Retinal pigment epithelial cell (primary cell): ENCODE measurements around the gene TRIOBP.

ENCODE experiments used
- DNase-seq: peaks from one replicate; pipeline ENCODE4 v3.0.0-alpha.2; 2010; ENCODE audit warnings: low read depth
- H3K4me3 ChIP-seq: 2 replicates; pipeline ENCODE4 v1.5.1; 2011; ENCODE audit warnings: mild to moderate bottlenecking, low read length, control low read depth, moderate library complexity
- TF ChIP-seq, protein P1 (sequence below): conservative IDR thresholded peaks from 2 replicates; pipeline ENCODE4 v1.5.1; 2011; ENCODE audit warnings: low read depth, low read length, control low read depth, inconsistent platforms

The TRIOBP gene

DNA sequence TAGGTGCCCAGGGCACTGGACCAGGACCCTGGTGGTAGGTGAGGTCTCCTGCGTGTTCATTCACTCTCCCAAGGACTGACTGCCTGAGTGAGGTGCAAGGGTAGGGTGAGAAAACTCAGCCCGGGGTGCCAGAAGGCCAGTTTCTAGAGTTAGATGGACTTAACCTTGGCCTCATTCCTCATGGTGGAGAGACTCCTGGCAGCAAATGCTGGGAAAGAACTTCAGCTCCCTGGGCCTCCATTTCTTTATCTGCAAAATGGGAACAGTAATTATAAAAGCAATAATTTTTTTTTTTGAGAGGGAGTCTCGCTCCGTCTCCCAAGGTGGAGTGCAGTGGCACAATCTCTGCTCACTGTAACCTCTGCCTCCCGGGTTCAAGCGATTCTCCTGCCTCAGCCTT, 47.7 kb downstream of the TRIOBP start:
- DNase-seq, result no peak
- TF ChIP-seq, protein P1, sequence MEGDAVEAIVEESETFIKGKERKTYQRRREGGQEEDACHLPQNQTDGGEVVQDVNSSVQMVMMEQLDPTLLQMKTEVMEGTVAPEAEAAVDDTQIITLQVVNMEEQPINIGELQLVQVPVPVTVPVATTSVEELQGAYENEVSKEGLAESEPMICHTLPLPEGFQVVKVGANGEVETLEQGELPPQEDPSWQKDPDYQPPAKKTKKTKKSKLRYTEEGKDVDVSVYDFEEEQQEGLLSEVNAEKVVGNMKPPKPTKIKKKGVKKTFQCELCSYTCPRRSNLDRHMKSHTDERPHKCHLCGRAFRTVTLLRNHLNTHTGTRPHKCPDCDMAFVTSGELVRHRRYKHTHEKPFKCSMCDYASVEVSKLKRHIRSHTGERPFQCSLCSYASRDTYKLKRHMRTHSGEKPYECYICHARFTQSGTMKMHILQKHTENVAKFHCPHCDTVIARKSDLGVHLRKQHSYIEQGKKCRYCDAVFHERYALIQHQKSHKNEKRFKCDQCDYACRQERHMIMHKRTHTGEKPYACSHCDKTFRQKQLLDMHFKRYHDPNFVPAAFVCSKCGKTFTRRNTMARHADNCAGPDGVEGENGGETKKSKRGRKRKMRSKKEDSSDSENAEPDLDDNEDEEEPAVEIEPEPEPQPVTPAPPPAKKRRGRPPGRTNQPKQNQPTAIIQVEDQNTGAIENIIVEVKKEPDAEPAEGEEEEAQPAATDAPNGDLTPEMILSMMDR, result no peak
- no peak overlapping the region for H3K4me3 ChIP-seq

DNA sequence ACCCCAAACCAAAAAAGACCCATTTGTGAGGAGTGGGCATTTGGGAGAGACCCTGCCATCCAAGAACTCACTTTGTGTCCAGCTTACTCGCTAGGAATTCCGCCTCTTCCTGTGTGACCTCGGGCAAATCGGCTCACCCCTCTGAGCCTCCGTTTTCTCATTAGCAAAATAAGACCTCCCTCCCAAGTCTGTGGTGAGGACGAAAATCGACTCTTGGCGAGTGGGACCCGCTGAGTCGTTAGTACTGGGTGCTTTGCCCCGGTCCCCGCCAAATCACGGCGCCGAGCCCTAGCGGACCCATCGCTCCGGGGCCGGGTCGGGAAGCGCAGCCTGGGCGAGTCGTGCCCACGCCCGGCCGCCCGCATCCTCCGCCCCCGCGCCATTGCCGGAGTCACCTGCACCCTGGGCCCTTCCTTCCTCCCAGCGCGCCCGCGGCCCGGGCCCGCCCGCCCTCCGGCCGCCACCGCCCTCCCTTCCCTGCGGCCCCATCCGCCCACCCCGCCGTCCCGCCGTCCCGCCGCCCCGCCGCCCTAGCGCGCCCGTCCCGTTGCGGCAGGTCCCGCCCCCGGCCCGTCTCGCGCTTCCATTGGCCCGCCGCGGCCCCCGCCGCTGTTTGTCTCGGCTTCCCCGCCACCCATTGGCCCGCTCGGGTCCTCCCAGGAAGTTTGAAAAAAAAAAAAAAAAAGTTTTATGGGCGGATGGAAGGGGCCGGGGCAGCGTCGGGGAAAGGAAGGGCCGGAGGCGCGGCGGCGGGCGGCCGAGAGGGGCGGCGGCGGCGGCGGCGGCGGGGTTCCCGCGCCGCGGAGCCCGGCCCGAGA, 48.9 kb downstream of the TRIOBP start:
- DNase-seq, result no peak
- H3K4me3 ChIP-seq, result peak overlapping the region; percentile 81
- TF ChIP-seq, protein P1, result no peak

DNA sequence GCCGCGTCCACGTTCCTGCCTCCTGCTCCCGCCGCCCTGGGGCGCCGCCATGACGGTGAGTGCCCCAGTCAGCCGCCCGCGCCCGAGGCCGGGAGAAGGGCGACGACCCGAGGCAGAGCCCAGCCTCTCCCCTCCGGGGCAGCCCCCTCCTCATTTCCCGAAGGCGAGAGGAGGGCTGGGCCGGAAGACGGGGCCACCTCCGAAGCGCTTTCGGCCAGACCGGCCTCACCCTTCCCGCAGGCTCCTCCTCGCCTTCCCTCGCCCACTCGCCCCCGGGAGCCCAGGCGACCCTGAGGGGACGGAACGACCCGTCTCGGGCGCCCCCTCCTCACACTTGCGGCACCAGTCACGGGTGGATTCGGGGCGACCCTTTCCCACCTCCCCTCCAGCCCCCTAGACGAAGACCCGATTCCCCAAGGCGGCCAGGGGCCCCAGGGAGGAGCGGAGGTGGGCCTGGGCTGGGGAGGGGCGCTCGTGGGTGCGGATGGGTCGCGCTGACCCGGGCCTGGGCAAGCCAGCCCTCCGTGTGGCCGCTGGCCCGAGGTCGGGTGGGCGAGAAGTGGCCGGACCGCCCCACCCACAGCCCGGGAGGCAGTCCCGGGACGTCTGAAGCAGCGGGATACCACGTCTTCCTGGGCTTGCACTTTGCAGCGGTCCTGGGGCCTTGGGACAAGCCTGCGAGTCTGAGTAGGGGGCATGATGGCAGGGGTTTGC, 49.7 kb downstream of the TRIOBP start:
- TF ChIP-seq, protein P1, result no peak
- H3K4me3 ChIP-seq, result peak overlapping the region; percentile 81
- no peak for DNase-seq

DNA sequence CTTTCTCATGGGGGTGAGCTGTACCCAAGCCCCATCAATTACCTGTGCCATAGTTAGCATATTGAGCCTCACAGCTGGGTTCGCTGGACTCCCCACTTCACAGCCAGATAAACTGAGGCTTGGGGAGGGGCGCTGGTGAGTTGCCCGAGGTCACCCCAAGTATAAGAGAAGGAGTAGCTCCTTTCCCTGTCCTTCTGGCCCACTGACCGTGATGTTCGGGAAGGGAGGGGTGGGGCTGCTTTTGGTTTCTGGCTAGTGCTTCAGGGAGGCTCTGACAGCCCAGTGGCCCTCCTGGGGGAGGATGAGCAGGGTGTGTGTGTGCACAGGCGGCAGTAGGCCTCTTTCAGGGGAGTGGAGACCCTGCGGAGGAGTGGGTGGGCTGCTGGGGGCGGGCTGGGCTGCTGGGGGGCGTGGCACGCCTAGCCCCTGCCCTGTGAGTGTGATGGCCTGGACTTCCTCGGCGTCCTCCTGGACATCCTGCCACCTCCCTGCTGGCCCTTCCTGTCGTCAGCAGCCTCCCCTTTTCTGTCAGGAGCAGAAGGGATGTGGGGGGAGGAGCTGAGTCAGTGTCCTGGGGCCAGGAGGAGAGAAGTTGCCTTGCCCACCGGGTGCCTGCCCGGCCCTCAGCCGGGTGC, 50.3 kb downstream of the TRIOBP start:
- no peak for DNase-seq
- peak overlapping the region; percentile 81 for H3K4me3 ChIP-seq
- TF ChIP-seq, protein P1, result no peak

DNA sequence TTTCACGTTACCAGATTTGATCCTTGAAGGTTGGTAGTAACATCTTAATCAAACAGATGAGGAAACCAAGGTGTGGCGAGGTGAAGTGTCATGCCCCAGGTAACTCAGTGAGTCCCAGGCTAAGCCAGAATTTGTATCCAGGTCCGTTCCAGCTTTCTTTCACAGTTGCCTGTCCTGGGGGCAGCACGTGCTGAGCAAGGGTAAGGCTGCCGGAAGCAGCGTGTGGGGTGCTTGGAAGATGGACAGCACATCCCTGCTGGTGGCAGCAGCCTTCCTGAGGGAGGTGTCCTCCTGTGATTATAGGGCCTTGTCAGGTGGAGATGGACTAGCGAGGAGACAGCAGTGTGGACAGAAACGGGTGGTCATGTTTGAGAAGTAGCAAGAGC, 50.9 kb downstream of the TRIOBP start:
- peak overlapping the region; percentile 81 for H3K4me3 ChIP-seq
- TF ChIP-seq, protein P1, result no peak

DNA sequence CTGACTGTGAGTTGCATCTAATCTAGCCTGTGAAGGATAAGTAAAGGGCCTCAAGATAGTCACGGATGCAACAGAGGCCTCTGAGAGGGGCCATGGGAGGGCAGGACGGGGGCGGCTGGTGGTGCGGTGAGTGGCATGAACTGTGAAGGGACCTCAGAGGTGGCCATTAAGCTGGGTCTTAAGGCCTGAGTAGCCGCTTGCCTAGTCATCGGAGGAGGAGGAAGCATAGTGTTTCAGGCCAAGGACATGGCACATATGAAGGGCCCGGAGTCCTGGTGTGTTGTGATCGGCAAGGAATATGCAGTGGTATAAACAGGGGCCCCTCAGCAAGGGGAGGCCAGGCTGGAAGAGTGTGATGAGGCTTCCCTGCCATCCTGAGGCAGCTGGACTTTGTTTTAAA, 51.8 kb downstream of the TRIOBP start:
- no peak overlapping the region for H3K4me3 ChIP-seq
- DNase-seq, result no peak
- TF ChIP-seq, protein P1, result no peak

More for the DNA sequence above, 50.9 kb downstream of the TRIOBP start:
- DNase-seq, result no peak
